Measurements from ENCODE around the gene OR8B12.

The OR8B12 gene

GRCh38 chr11:124556828-124557227 lies 13.4 kb upstream of the OR8B12 start:
- TF ChIP-seq CTCF (IDR thresholded peaks at IDR 0.05; ENCODE audit: low read length) (no peak), EZH2 (IDR thresholded peaks at IDR 0.05; ENCODE audit: borderline replicate concordance, low read length) (no peak)

GRCh38 chr11:124551987-124552386 lies 8.5 kb upstream of the OR8B12 start:
- no peaks in the 10 kb centered on the region for H3K9me2 ChIP-seq (ENCODE audit: low read depth, low read length)
- H3K36me3 ChIP-seq (ENCODE audit: insufficient read depth, low read length): no peaks in the 10 kb centered on the region
- no peak overlapping the region for H3K4me3 ChIP-seq (ENCODE audit: low read depth, low read length, poor library complexity, severe bottlenecking)
- H4K20me1 ChIP-seq (ENCODE audit: insufficient read depth, low read length): no peaks in the 10 kb centered on the region
- no peaks in the 10 kb centered on the region for H3K79me2 ChIP-seq (ENCODE audit: insufficient read depth, low read length)
- no peak overlapping the region for H2AFZ ChIP-seq (ENCODE audit: low read length)
- H3K4me2 ChIP-seq (ENCODE audit: low read length): no peak overlapping the region
- no peaks in the 10 kb centered on the region for H3F3A ChIP-seq (ENCODE audit: insufficient read depth, low read length)
- H3K9me3 ChIP-seq (ENCODE audit: low read length): no peaks in the 10 kb centered on the region
- H3K4me1 ChIP-seq (ENCODE audit: insufficient read depth, low read length, severe bottlenecking): no peaks in the 10 kb centered on the region
- H3K27me3 ChIP-seq (ENCODE audit: insufficient read depth, low read length): no peaks in the 10 kb centered on the region
- TF ChIP-seq EZH2 (IDR thresholded peaks at IDR 0.05; ENCODE audit: borderline replicate concordance, low read length) (no peak), CTCF (IDR thresholded peaks at IDR 0.05; ENCODE audit: low read length) (no peak)
- H3K27ac ChIP-seq (ENCODE audit: low read depth, low read length, poor library complexity, severe bottlenecking): no peak overlapping the region
- no peak overlapping the region for H3K9ac ChIP-seq (ENCODE audit: low read length)

More at GRCh38 chr11:124556828-124557227, 13.4 kb upstream of the OR8B12 start:
- Histone ChIP-seq H3K9me2 (ENCODE audit: low read depth, low read length) (no peaks in the 10 kb centered on the region), H3K27ac (ENCODE audit: low read depth, low read length, poor library complexity, severe bottlenecking) (no peak overlapping the region), H3K9me3 (ENCODE audit: low read length) (no peaks in the 10 kb centered on the region), H2AFZ (ENCODE audit: low read length) (no peak overlapping the region), H3K27me3 (ENCODE audit: insufficient read depth, low read length) (no peaks in the 10 kb centered on the region), H4K20me1 (ENCODE audit: insufficient read depth, low read length) (no peaks in the 10 kb centered on the region), H3K4me2 (ENCODE audit: low read length) (no peak overlapping the region), H3K4me1 (ENCODE audit: insufficient read depth, low read length, severe bottlenecking) (no peaks in the 10 kb centered on the region), H3F3A (ENCODE audit: insufficient read depth, low read length) (no peaks in the 10 kb centered on the region), H3K79me2 (ENCODE audit: insufficient read depth, low read length) (no peaks in the 10 kb centered on the region), H3K9ac (ENCODE audit: low read length) (no peak overlapping the region), H3K36me3 (ENCODE audit: insufficient read depth, low read length) (no peaks in the 10 kb centered on the region), H3K4me3 (ENCODE audit: low read depth, low read length, poor library complexity, severe bottlenecking) (no peak overlapping the region)

- no peaks in the 10 kb centered on the region for H3K9me2 ChIP-seq (ENCODE audit: low read depth, low read length)
- no peaks in the 10 kb centered on the region for H3K4me1 ChIP-seq (ENCODE audit: insufficient read depth, low read length, severe bottlenecking)
- H3K4me3 ChIP-seq (ENCODE audit: low read depth, low read length, poor library complexity, severe bottlenecking): no peak overlapping the region
- H3K27me3 ChIP-seq (ENCODE audit: insufficient read depth, low read length): no peaks in the 10 kb centered on the region
- no peak for TF ChIP-seq EZH2 (IDR thresholded peaks at IDR 0.05; ENCODE audit: borderline replicate concordance, low read length)
- no peak for TF ChIP-seq CTCF (IDR thresholded peaks at IDR 0.05; ENCODE audit: low read length)
- no peaks in the 10 kb centered on the region for H3K79me2 ChIP-seq (ENCODE audit: insufficient read depth, low read length)
- no peaks in the 10 kb centered on the region for H4K20me1 ChIP-seq (ENCODE audit: insufficient read depth, low read length)
- no peaks in the 10 kb centered on the region for H3K9me3 ChIP-seq (ENCODE audit: low read length)
- no peak overlapping the region for H3K9ac ChIP-seq (ENCODE audit: low read length)
- no peak overlapping the region for H3K4me2 ChIP-seq (ENCODE audit: low read length)
- H3K27ac ChIP-seq (ENCODE audit: low read depth, low read length, poor library complexity, severe bottlenecking): no peak overlapping the region
- no peak overlapping the region for H2AFZ ChIP-seq (ENCODE audit: low read length)
- H3F3A ChIP-seq (ENCODE audit: insufficient read depth, low read length): no peaks in the 10 kb centered on the region
- no peaks in the 10 kb centered on the region for H3K36me3 ChIP-seq (ENCODE audit: insufficient read depth, low read length)
These were observed 7.7 kb upstream of the OR8B12 start for GRCh38 chr11:124551189-124551588.
